Erythroblast (primary cell): Measurements from ENCODE around the gene COPS7B.

Experiments
- DNase-seq, 2 experiments: peaks; one replicate each; lab custom pipeline; 2025; lab: John Stamatoyannopoulos, UW
- GATA1 ChIP-seq: IDR thresholded peaks from 2 replicates; pipeline ENCODE4 v1.6.1; 2011; ENCODE audit warnings: low read depth, mild to moderate bottlenecking, control low read depth, low read length, moderate library complexity
- POLR2A ChIP-seq: IDR thresholded peaks from 2 replicates; pipeline ENCODE4 v1.6.1; 2011; ENCODE audit warnings: mild to moderate bottlenecking, low read length

Gene COPS7B

DNA sequence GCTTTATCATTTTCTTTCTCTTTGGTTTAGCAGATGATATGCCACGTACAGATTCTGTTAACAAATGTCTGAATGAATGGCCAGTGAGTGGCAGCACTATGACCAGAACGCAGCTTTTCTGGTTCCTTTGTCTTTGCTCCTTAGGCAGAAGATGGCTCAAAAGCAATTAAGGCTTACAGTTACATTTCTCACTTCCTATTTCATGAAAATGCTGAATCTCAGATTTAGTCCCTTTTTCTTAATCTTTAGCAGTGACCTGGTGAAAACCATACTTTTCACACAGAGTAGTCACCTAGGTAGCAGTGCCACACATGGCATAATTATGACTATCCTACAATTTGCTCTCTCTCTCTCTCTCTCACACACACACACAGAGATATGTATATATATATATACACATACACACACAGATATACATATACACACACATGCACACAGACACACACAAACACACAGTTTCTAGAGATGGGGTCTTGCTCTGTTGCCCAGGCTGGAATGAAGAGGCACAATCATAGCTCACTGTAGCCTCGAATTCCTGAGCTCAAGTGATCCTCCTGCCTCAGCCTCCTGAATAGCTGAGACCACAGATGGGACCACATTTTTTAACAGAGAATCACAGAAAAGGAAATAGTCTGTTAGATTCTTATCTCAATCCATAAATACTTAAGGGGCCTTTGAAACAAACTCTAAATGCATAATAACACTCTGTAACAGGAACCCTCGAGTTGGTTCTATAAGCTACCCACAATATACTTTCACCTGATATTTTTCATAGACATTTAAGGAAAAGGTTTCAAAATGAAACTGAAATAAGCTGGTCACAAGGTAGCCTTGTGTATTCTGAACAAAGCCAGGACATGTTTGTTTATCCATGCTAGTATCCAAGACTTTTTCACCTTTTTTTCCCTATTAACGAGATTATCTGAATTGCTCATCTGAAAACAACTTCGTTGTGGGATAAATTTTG lies 16.8 kb upstream of the COPS7B start:
- TF ChIP-seq POLR2A (no peak), GATA1 (no peak)
- DNase-seq, result no peak

DNA sequence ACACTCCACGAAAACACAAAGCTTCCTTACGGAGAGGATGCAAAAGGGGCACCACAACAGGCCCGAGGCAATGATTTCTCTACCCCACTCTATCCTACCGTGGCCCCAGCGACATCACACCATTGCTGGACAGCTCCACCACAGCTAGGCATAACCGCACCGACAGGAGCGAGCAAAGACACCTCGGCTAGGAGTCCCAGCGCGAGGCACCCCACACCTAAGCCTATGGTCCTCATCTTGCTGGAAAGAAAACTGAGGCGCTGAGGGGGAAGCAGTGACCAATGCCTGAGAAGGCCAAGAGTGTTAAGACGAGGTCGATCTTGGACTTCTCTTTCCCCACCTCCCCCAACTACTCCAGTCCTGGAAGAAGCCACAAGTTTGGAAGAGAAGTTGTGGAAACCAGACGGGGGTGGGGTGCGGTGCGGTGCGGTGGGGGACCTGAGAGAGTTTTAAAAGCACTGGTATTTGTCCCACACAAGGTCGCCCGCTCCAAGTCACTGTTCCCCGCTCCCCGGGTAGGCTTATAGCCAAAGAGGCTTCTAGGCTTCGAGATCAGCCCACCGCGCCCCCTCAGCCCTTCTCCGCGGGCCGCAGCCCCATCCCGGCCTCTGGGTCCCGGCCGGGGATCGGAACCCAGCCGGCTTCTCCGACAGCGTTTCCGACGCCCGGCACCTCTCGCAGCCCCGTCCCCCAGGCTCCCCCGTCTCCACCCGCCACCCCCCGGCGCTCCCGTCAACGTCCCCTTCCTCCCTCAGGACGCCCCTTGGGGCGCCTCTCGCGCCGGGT lies 5.9 kb upstream of the COPS7B start:
- TF ChIP-seq POLR2A, result no peak
- TF ChIP-seq GATA1, result no peak
- peak; percentile 49 to 50 for DNase-seq

DNA sequence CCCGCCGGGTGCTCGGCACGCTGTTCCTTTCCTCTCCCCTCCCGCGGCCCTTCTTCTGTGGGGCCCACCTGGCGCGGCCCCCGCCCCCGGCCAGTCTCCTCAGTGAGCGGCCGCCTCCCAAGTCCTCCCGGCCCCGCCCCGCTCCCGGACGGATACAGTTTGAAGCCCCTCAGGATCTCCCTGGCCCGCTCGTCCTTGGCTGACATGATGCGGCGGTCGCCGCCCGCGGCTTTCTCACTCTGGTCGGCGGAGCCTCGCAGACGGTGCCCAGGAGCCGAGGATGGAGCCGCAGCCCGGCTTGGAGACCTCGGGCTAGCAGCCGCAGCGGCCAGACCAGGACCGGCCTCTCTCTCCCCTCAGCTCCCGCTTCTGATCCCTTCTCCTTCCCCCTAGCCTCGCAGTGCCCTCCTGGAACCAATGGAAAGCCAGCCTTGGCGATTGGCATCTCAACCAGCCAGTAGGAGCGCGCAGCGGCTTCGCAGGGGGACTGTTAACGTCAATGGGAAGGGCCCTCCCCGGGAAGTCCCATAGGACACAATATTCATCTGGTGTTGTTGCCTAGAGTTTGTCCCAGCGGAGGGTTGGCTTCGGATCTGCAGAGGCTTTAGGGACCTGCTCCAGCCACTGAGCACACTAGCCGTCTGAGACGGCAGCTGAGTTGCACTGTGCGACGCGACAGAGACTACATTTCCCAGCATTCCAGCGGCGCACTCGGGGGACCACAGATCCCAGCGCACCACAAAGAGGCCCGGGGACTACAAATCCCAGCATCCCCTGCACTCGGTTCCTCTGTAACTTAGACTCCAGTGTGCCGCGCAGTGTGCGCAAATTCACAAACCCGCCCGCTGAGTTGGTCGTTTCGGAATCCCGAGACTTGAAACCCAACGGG lies 5.1 kb upstream of the COPS7B start, which contains the start of gene PDE6D:
PDE6D (minus strand) TSS at position 374 of the 889 bp plus-strand sequence; CDS start at position 206, 168 bp downstream.
- DNase-seq, result peak; percentile 97 to 98
- TF ChIP-seq GATA1, result no peak
- TF ChIP-seq POLR2A, result peak; percentile 82

DNA sequence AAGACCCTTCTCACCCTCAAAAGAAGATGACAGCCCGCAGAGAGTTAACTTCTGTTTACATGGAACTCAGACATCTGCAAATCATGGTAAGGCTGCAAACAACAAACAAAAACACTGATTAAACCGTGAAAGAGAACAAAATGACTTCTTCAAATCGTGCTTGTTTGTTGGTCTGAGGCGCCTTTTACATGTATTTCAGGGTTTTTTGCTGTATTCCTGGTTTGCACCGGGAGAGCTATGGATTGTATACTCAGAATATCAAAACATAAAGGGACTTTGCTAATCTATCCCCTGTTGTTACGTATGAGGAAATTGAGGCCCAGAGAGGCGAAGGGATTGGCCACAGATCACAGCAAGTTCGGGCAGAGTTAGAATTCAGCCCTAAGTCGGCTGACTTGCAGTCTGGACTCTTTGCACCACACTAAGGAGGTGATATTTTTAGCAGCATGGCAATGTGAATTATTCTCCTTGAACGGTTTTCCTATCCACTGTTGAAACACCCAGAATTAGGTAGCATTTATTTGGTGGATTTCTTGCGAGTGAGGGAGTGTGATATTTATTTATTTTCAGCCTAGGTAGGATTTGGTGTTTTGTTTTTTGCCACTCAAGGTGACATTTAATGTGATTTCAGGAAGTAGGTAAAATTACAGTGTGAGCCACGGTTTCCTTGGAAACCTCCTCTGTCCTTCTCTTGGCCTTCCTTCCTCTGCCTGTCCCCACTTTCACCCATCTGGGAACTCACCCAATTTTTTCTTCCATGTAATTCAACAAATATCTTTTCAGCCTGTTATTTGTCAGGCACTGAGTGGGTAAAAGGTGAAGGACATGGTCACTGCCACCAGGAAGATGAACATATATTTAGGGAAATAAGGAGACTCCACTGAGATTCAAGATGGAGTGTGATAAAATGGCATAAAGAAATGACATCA lies 4.2 kb upstream of the COPS7B start:
- peak; percentile 62 to 68 for DNase-seq
- no peak for TF ChIP-seq POLR2A
- TF ChIP-seq GATA1, result no peak

DNA sequence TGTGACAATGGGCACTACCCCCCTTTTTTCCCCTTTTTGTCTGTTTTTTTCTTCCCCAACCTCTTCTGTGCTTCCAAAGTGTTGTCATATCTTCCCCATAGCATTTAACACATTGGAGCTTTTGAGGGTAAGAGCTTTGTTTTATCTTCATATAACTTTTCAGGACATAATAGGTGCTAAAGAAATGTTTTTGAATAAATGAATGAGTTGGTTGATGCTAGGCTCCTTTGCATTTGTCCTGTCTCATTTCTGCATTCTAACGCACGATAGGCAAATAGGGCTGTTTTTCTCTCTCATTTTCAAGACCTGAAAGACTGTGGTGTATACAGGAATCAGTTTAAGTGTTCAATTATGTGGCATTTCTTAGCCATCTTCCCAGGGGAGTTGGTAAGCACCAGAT lies 832 bp upstream of the COPS7B start:
- DNase-seq, result no peak
- TF ChIP-seq POLR2A (no peak), GATA1 (no peak)

DNA sequence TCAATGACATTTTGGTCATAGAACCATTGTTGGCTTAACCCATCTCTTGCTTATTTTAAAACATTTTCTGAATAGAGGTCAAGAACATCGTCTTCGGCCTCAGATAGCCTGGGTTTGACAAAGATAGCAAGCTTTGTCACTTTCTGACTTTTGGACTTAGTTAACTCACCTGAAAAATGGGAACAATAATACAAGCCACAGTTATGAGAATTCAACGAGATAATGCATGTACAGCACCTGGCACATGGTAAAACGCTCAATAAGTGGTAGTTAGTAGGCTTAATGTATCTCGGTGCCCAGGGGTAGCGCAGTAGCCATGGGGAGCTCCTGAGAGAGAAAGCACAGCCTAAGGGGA lies 446 bp upstream of the COPS7B start:
- TF ChIP-seq POLR2A, result no peak
- TF ChIP-seq GATA1, result no peak
- DNase-seq, result no peak

DNA sequence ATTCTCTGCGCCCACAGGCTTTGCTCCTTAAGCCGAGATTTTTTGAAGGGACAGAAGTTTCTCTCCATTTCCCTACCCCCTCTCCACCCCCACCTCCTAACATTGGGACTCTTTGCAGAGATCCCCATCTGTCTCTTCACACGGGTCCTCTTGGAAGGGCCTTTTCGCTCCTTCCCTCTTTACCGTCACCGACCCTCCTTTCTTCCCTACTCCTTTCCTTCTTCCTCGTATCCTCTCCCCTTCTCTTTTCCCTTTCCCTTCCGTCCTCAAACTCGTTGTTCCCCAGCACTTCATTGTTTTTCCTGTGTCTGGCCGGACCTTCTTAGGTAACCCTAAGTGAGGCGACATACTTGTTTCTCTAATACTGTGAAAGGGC lies 660 bp downstream of the COPS7B start:
- DNase-seq, result no peak
- no peak for TF ChIP-seq GATA1
- no peak for TF ChIP-seq POLR2A

DNA sequence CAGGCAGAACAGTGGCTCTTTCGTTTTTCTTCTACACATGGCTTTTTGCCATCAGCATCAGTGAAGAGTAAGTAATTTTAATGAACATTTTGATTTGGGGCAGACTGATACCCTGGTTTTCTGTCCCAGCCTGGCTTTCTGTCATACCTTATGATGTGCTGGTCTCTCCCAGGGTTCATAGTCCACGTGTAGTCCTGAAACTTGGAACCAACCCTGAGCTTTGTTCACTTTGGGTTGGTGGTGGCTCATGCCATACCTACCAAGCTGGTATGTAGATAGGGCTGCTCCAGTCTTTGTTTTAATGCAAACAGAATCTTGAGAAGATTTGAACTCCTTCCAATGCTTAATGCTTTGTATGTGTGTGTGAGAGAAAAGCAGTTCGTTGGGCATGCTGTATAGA lies 4.9 kb downstream of the COPS7B start:
- TF ChIP-seq POLR2A, result no peak
- TF ChIP-seq GATA1, result no peak
- no peak for DNase-seq

DNA sequence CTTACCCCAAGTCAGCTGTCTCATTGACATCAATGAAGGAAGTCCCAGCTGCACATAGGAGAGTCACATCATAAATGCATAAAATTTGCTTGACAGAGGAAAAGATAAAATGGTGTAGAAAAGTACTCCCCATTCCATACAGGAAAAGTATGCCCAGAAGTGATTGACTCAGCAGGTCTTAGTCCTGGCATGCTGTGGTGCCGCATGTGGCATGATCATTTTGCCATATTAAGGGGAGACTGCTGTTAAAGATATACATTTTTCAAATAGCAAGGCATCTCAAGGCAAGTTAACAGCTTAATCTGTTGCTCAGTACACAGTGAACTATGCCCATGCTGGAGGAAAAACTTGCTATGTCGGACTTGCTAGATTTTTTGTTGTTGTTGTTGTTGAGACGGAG lies 8.1 kb downstream of the COPS7B start:
- no peak for TF ChIP-seq POLR2A
- TF ChIP-seq GATA1, result no peak
- DNase-seq, result no peak

DNA sequence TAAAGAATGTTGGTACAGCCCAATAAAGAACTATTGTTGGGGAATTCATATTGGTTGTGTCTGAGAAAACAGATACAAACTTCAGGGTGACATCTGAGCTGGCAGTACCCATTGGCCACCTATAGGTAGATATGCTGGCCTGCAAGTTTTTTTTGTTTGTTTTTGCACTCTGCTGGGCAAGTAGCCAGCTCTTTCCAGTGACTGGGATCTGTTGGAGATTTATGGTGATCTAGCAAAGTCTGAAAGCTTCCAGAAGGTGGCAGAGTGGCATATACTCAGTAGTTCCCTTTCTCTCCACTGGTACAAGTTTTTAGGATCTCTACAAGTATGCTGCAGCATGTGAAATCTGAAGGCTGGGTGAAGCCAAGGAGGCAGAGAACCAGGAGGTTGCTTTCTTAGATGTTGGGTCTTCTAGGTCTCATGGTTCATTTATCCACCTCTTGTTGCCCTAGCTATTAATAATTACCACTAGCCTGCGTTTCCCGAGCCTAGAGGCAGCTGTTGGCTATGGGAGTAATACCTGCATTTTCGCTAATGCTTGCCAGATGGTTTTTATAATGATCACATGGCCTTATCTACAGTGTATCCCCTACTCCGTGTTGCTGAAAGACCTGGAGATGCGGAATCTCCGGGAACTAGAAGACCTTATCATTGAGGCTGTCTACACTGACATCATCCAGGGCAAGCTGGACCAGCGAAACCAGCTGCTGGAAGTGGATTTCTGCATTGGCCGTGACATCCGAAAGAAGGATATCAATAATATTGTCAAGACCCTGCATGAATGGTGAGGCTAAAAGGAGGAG lies 9.5 kb downstream of the COPS7B start:
- DNase-seq, result peak; percentile 11 to 12
- TF ChIP-seq GATA1, result no peak

DNA sequence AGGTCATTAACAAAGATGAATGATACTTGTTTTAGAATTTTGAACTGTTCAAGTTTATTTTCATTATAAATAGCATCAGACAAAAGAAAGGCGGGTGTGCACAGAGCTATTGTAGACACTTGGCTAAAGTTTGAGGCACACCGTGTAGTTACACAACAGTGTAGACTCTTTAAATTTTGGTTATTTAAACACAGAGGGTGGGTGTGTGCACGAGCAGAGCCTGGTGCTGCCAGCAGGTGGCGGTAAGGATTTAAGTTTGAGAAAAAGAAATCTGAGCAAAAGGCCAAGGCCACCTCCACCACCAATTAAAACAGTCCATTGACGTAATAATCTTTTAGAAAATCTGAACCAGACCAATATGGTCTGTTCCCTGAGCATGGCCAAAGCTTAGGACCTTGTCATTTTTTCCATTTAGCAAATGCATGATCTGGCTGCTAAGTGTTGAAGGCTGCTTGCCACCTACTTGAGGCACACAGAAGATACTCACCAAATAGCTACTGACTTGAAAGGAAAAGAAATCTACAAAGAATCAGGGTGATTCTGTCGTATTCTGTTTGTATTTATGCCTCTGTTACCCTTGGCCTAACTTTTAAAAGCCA lies 14.3 kb downstream of the COPS7B start:
- TF ChIP-seq POLR2A (no peak), GATA1 (no peak)
- DNase-seq, result peak; percentile 50 to 65
